Transverse colon (tissue), 4 donors: ENCODE results near the gene GLYATL1. TPM values are rescaled to one million over a fixed set of nuclear protein-coding genes. Genes with fewer than 3 reads are reported as not detected.
"Not testable (repeated sequence)": the region's sequence is repeated elsewhere in the genome, so short reads cannot be mapped to it uniquely, and the experiment has no call there.

Experiments
- DNase-seq: peaks from one replicate; pipeline ENCODE4 v3.0.0-alpha.2; 2019
- H3K27ac ChIP-seq, 4 donors: fragments of 200-600 bp; sonication (generic); 2 replicates each; pipeline ENCODE4 v1.5.1; 2016 to 2018; ENCODE audit warnings: inconsistent platforms in 4 of 4
- H3K27me3 ChIP-seq: fragments of 200-600 bp; sonication (generic); 2 replicates; pipeline ENCODE4 v1.5.1; 2017; ENCODE audit warnings: inconsistent platforms
- H3K36me3 ChIP-seq, 4 donors: fragments of 200-600 bp; sonication (generic); 2 replicates each; pipeline ENCODE4 v1.5.1; 2017 to 2019; ENCODE audit warnings: inconsistent platforms in 4 of 4
- H3K4me1 ChIP-seq, 4 donors: fragments of 200-600 bp; sonication (generic); 2 replicates each; pipeline ENCODE4 v1.5.1; 2017 to 2020; ENCODE audit warnings: inconsistent platforms in 4 of 4
- H3K4me3 ChIP-seq, 4 donors: fragments of 200-600 bp; sonication (generic); 1 replicate in 1 of 4; 2 replicates in 3 of 4; pipeline versions ENCODE4 v1.5.1 to v1.6.1; 2017 to 2019; ENCODE audit warnings: inconsistent platforms in 4 of 4
- H3K9me3 ChIP-seq, 2 donors: fragments of 200-600 bp; sonication (generic); 2 replicates each; pipeline ENCODE4 v1.5.1; 2017 to 2019; ENCODE audit warnings: inconsistent platforms in 2 of 2
- EP300 ChIP-seq: sonication (generic); formaldehyde crosslinking; IDR thresholded peaks from one replicate; pipeline ENCODE4 v1.6.1; 2017; ENCODE audit warnings: antibody characterized with exemption, low read depth
- POLR2A ChIP-seq: fragments of 450-650 bp; IDR thresholded peaks from one replicate; pipeline ENCODE4 v1.6.1; 2016; ENCODE audit warnings: antibody characterized with exemption, mild to moderate bottlenecking, moderate library complexity
- POLR2AphosphoS5 ChIP-seq, 3 donors: sonication (generic); formaldehyde crosslinking; IDR thresholded peaks; one replicate each; pipeline ENCODE4 v1.6.1; 2016; ENCODE audit warnings: antibody characterized with exemption in 3 of 3
- WGBS, 2 donors: methylation state at CpG; one replicate each; pipeline ENCODE4 v1.1.5; 2018; ENCODE audit warnings: low coverage in 1 of 2; 5-methylcytosine and 5-hydroxymethylcytosine counted together
- in situ Hi-C, 4 donors: fragments of 200-750 bp; cut with MboI; loops; one replicate each; pipeline versions ENCODE4 v1.15.0 to v1.15.1; 2017; ENCODE audit warnings: low sequenced_read_pairs in 3 of 4, low pct_ligation_motif_present in 1 of 4, low pct_unique_long_range_greater_than_20kb in 1 of 4
- intact Hi-C: fragments of 100-400 bp; cut with DNase I; formaldehyde crosslinking; loops from one replicate; pipeline ENCODE4 v1.15.1; 2023; ENCODE audit warnings: low total_unique reads
- total RNA-seq, 4 donors: library from RNA; depleted of rRNA; stranded (reverse); fragments of >200 nt; gene quantifications; one replicate each; pipeline ENCODE4 v1.1.0, GENCODE V29; 2016
- TF ChIP-seq, protein P1 (sequence below), 5 experiments: fragments of 200-600 bp in 3 of 5; fragments of 450-650 bp in 2 of 5; sonication (generic) in 3 of 5; IDR thresholded peaks; 1 replicate in 2 of 5; 2 replicates in 3 of 5; pipeline ENCODE4 v1.5.1; 2016 to 2017; ENCODE audit warnings: antibody characterized with exemption in 5 of 5, inconsistent platforms in 3 of 5, mild to moderate bottlenecking in 2 of 5, moderate library complexity in 1 of 5

The GLYATL1 gene
- total RNA-seq, 4 donors from 2014 or later, result 2.0 TPM; not detected in 3

DNA sequence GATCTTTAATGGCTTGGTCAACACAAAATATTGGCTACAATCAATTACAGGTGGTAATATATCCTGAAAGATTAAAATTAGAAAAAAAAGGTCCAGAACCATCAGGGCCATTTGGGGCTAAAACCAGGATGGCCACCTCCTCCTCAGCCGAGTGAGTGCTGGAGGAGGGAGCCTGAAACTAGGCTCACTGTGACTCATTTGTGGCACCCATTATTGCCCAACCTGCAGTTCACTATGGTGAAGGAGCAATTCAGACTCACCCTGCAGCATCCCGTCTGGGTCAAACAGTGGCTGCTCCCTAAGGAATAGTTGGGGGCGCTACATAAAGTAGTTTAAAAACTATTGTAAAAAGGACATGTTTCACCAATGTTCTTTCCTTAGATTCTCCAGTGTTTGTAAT lies 60.7 kb downstream of the GLYATL1 start:
- H3K4me3 ChIP-seq, result no peak overlapping the region
- H3K36me3 ChIP-seq, result no peaks in the 10 kb centered on the region
- no peak for DNase-seq
- no peak for TF ChIP-seq POLR2AphosphoS5 (IDR thresholded peaks at IDR 0.05)
- TF ChIP-seq, protein P1, sequence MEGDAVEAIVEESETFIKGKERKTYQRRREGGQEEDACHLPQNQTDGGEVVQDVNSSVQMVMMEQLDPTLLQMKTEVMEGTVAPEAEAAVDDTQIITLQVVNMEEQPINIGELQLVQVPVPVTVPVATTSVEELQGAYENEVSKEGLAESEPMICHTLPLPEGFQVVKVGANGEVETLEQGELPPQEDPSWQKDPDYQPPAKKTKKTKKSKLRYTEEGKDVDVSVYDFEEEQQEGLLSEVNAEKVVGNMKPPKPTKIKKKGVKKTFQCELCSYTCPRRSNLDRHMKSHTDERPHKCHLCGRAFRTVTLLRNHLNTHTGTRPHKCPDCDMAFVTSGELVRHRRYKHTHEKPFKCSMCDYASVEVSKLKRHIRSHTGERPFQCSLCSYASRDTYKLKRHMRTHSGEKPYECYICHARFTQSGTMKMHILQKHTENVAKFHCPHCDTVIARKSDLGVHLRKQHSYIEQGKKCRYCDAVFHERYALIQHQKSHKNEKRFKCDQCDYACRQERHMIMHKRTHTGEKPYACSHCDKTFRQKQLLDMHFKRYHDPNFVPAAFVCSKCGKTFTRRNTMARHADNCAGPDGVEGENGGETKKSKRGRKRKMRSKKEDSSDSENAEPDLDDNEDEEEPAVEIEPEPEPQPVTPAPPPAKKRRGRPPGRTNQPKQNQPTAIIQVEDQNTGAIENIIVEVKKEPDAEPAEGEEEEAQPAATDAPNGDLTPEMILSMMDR (IDR thresholded peaks at IDR 0.05), result no peak
- TF ChIP-seq POLR2A, result no peak
- no peak for TF ChIP-seq EP300
- in situ Hi-C loops (no loop called here), intact Hi-C loops (no loop called here)
- no peak overlapping the region for H3K27ac ChIP-seq
- H3K4me1 ChIP-seq, result peaks cover 0 to 4% (median 0%) of the 10 kb centered on the region in 4 donors
- no peaks in the 10 kb centered on the region for H3K9me3 ChIP-seq
- 74 to 94% methylated on average over 2 to 3 of the region's 3 CpGs for WGBS, 2 donors
- no peaks in the 10 kb centered on the region for H3K27me3 ChIP-seq

DNA sequence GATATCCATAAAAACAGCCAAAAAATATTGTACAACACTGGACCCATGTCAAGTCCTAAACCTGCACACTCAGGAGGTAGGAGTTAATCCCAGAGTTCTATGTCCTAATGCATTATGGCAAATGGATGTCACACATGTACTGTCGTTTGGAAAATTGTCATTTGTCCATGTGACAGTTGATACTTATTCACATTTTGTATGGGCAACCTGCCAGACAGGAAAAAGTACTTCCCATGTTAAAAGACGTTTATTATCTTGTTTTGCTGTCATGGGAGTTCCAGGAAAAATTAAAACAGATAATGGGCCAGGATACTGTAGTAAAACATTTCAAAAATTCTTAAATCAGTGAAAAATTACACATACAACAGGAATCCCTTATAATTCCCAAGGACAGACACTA lies 62.7 kb downstream of the GLYATL1 start:
- in situ Hi-C loops, H3K9me3 ChIP-seq, DNase-seq, H3K36me3 ChIP-seq, H3K4me1 ChIP-seq, H3K27ac ChIP-seq, intact Hi-C loops, H3K4me3 ChIP-seq, H3K27me3 ChIP-seq: not testable (repeated sequence)
- WGBS, 2 donors, result 21 to 67% methylated on average over 1 to 2 of the region's 2 CpGs

Other genes with a start within 250 kb of the GLYATL1 start
- not detected for gene GLYAT, start 207.5 kb upstream of the GLYATL1 start, total RNA-seq
- gene GLYATL2, start 94.8 kb upstream of the GLYATL1 start, total RNA-seq, result not detected
- not detected for gene GLYATL1B, start 146.8 kb downstream of the GLYATL1 start, total RNA-seq
- gene FAM111B, start 167.7 kb downstream of the GLYATL1 start, total RNA-seq, result 1 to 10 TPM in 1 of 4 donors, under 1 TPM in 3; 0.37 to 1.7 (median 0.40) TPM
- gene FAM111A, start 203.4 kb downstream of the GLYATL1 start, total RNA-seq, result 10 to 100 TPM; 17.6 to 62.1 (median 26.2) TPM
- 10 to 100 TPM; 61.3 to 95.3 (median 77.6) TPM for gene DTX4, start 232.6 kb downstream of the GLYATL1 start, total RNA-seq